HUES6 (cell line): ENCODE measurements around the gene ZEB2.

Source experiments
- H3K27ac ChIP-seq: 2 replicates; pipeline ENCODE4 v1.7.0; 2013; ENCODE audit warnings: low read depth, mild to moderate bottlenecking, low read length, inconsistent platforms
- H3K27me3 ChIP-seq: 2 replicates; pipeline ENCODE4 v1.6.1; 2013; ENCODE audit warnings: low read length; ENCODE audit not compliant: control insufficient read depth, insufficient read depth
- H3K36me3 ChIP-seq: 2 replicates; pipeline ENCODE4 v1.6.1; 2013; ENCODE audit warnings: low read length; ENCODE audit not compliant: control insufficient read depth, insufficient read depth
- H3K4me1 ChIP-seq: 2 replicates; pipeline ENCODE4 v1.6.1; 2013; ENCODE audit warnings: low read length; ENCODE audit not compliant: control insufficient read depth, insufficient read depth
- H3K4me3 ChIP-seq: 2 replicates; pipeline ENCODE4 v1.5.1; 2013; ENCODE audit warnings: low read depth, low read length
- H3K9ac ChIP-seq: one replicate; pipeline ENCODE4 v1.6.1; 2013; ENCODE audit warnings: mild to moderate bottlenecking, low read length
- H3K9me3 ChIP-seq: 2 replicates; pipeline ENCODE4 v1.6.1; 2013; ENCODE audit warnings: low read depth, low read length; ENCODE audit not compliant: control insufficient read depth, insufficient read depth

Gene ZEB2

DNA sequence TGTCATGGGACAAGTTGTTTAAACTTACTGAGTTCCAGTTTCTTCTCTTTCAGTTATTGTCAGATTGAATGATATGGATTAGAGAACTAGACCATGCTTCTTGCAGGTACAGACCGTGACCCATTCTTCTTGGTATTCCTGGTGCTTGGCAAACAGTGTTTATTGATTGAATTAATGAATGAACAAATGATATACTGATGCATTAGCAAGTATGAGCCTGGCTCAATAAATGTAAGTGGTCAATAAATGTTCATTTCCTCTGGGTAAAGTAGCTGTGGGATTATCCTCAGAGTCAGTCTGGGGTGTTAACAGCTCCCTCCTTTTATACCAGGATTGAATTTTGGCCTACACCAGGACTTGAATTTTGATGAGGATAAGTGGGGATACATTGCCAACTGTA lies 160.2 kb downstream of the ZEB2 start:
- no peaks in the 10 kb centered on the region; the same call in 1 of the 2 replicates for H3K4me1 ChIP-seq
- H3K9ac ChIP-seq, result no peak overlapping the region
- no peak overlapping the region for H3K27ac ChIP-seq

DNA sequence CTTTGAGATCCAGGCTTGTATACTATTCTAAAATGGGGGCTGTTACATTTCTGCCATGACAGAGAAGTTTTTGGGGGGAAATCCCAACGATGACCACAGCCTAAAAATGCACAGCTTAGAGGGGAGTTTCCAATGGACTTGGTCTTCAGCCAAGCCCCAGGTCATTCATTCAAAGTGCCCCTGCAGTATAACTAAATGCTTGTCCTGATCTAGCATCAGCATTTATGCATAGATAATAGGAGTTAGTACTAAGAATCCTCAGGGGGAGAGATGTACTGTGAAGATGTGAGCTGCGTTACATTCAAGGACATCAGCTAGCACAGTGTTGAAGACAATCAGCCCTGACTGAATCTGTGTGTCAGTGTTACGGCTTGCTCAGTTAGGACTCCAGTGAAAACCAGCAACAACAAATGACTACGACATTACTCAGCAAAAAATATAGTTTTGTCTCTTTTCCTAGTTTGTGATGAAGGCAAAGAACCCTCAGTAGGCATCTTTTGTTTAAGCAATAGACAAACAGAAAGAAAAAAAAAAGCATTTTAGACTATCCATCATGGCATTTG lies 160.9 kb downstream of the ZEB2 start:
- Histone ChIP-seq H3K9ac (no peak overlapping the region), H3K27ac (no peak overlapping the region), H3K4me3 (no peak overlapping the region), H3K9me3 (no peaks in the 10 kb centered on the region), H3K27me3 (no peaks in the 10 kb centered on the region), H3K36me3 (no peaks in the 10 kb centered on the region), H3K4me1 (no peaks in the 10 kb centered on the region; the same call in 1 of the 2 replicates)

More for the DNA sequence above, 160.2 kb downstream of the ZEB2 start:
- Histone ChIP-seq H3K4me3 (no peak overlapping the region), H3K9me3 (no peaks in the 10 kb centered on the region), H3K36me3 (no peaks in the 10 kb centered on the region), H3K27me3 (no peaks in the 10 kb centered on the region)

DNA sequence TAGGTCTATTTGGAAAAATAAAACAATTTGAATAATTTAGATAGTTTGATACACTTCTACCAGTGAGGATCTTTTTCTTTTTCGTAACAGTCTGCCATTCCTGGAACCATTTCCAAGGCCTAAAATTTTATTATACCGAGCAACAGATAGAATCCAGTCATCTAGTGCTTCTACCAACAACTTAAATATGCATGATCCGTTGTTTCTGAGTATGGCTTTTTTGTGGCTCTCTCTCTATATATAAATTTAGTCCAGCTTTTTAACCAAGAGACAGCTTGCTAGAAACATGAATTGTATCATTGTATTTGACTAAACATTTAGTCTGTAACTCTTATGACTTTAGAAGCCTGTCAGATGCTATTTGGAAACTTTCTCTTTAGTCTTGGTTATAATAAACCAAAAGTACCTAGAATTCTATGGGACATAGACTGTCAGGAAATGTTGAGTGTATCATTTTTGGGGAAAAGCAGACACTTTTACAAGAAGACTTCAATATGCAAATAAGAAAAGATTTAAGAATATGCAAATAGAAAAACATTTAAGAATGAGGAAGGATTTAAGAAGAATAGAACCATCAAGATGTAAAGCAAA lies 161.4 kb downstream of the ZEB2 start:
- Histone ChIP-seq H3K36me3 (no peaks in the 10 kb centered on the region), H3K27me3 (no peaks in the 10 kb centered on the region), H3K27ac (no peak overlapping the region), H3K9ac (no peak overlapping the region), H3K4me1 (no peaks in the 10 kb centered on the region; the same call in 1 of the 2 replicates), H3K9me3 (no peaks in the 10 kb centered on the region), H3K4me3 (no peak overlapping the region)

GRCh38 chr2:144357623-144358373 lies 162.1 kb downstream of the ZEB2 start:
- H3K27ac ChIP-seq, result no peak overlapping the region
- H3K36me3 ChIP-seq, result no peaks in the 10 kb centered on the region
- H3K9ac ChIP-seq, result no peak overlapping the region
- H3K9me3 ChIP-seq, result no peaks in the 10 kb centered on the region
- H3K4me3 ChIP-seq, result no peak overlapping the region
- no peaks in the 10 kb centered on the region for H3K27me3 ChIP-seq
- H3K4me1 ChIP-seq, result no peaks in the 10 kb centered on the region; the same call in 1 of the 2 replicates

DNA sequence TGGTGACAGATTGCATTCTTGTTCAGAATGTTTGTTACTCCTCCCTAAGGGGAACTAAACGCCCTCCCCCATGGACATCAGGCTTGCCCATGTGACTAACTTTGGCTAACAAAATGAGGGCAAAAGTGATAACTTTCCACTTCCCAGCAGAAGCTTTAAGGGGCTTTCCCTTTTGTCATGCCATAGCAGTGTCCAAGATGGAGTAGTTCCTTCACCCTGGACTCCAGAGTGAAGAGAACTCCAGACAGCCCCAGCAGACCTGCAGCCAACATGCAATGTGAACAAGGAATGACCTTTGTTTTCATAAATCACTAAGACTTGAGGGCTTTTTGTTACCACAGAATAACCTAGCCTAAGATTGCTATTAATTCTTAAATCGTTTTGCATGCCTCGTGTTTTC lies 163.5 kb downstream of the ZEB2 start:
- Histone ChIP-seq H3K27me3 (no peaks in the 10 kb centered on the region), H3K36me3 (no peaks in the 10 kb centered on the region), H3K9ac (no peak overlapping the region), H3K4me3 (no peak overlapping the region), H3K4me1 (peaks cover 12% of the 10 kb centered on the region), H3K27ac (no peak overlapping the region), H3K9me3 (no peaks in the 10 kb centered on the region)

DNA sequence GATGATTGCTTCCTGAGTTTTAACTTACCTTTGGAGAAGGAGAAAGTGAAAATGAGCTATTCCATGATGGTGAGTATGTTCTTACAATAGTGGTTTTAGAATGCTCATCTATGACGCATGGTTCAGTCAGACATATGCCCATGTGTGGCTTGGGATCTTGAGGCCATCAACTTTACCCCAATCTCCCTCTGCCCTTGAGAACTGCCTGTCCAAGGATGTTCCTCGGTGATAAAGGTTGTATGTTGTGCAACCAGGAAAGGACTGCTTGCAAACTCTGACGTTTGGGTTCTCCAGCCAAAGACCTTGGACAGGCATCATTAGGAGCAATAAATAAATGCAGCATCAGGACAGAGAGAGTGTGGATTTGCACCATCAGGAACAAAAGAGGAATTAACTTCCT lies 165.0 kb downstream of the ZEB2 start:
- Histone ChIP-seq H3K27me3 (no peaks in the 10 kb centered on the region), H3K4me1 (peaks cover 24% of the 10 kb centered on the region), H3K9ac (no peak overlapping the region), H3K9me3 (no peaks in the 10 kb centered on the region), H3K36me3 (no peaks in the 10 kb centered on the region), H3K4me3 (no peak overlapping the region), H3K27ac (no peak overlapping the region)

DNA sequence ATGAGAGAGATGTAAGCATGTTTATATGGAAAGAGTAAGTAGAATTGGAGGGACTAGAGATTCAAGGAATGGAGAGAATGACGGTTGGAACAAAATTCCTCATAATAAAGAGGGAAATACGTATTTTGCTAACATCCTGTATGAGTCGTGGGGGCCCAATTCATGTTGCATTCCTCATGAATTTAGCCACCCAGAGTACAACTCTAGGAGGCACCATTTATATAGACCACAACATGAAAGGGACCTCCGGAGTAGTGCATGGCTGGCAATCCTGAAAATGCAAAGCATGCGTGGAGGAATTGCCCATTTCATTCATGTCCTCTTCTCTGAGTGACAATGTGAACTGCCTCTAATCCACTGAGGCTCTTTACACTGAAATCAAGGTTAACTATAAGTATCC lies 168.2 kb downstream of the ZEB2 start:
- Histone ChIP-seq H3K27ac (no peak overlapping the region), H3K36me3 (no peaks in the 10 kb centered on the region), H3K9ac (no peak overlapping the region), H3K4me3 (no peak overlapping the region), H3K4me1 (peaks cover 52% of the 10 kb centered on the region), H3K9me3 (no peaks in the 10 kb centered on the region), H3K27me3 (no peaks in the 10 kb centered on the region)

DNA sequence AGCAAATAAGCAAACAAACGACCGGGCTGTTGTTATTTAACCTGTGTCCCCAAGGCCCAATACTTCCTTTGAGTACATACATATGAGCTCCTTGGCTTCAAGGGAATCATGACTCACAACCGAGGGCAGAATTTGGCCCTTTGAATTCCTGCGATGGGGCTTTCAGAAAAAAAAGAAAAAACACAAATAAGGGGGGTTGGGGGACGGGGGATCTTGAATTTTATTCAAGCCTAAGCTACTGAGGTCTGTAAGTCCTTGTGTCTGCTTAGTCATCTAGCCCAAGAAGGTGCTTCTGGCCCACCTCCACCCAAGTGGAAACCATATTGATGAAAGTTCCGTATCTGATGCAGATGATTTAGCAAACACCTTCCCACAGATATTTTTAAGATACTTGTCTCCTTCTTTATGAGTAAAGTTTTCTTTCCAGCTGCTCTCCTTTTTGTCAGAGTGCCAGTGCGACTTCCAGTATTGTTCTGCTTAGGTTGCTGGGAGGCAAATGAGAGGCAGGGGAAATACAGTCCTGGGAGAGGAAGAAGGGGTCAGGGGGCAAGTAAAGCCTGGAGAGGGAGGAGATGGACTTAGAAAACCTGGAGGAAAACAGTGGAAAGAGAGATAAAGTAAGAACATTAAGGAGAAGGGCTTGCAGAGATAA lies 169.6 kb downstream of the ZEB2 start:
- H3K36me3 ChIP-seq, result no peaks in the 10 kb centered on the region
- H3K4me3 ChIP-seq, result peak overlapping the region; percentile 7; the same call in 1 of the 2 replicates
- H3K9ac ChIP-seq, result peak overlapping the region; percentile 47
- H3K9me3 ChIP-seq, result no peaks in the 10 kb centered on the region
- H3K27ac ChIP-seq, result peak overlapping the region; percentile 87; the same call in 1 of the 2 replicates
- no peaks in the 10 kb centered on the region for H3K27me3 ChIP-seq
- peaks cover 61% of the 10 kb centered on the region for H3K4me1 ChIP-seq

DNA sequence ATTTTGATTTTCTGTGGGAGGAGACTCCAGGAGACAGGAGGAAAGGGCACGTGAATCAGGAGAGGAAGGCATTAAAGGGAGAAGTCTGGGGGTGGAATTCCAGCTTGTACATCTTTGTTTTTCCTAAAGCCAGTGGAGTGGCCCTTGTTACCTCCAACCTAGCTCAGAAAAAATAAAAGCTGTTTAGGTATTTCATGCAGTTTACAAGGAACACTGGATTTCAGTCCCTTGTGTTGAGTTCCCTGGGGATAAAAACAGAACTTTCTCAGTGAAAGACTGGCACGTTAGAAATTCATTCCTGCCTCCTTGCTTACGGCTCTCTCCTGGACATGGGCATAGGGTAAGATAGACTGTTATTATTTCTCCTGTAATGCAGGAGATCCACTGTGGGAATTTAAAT lies 170.2 kb downstream of the ZEB2 start:
- Histone ChIP-seq H3K36me3 (no peaks in the 10 kb centered on the region), H3K4me3 (peak overlapping the region; percentile 7; the same call in 1 of the 2 replicates), H3K9me3 (no peaks in the 10 kb centered on the region), H3K27me3 (no peaks in the 10 kb centered on the region), H3K4me1 (peaks cover 65% of the 10 kb centered on the region), H3K9ac (peak overlapping the region; percentile 47), H3K27ac (peak overlapping the region; percentile 87)

GRCh38 chr2:144348846-144349245 lies 171.1 kb downstream of the ZEB2 start:
- H3K9me3 ChIP-seq, result no peaks in the 10 kb centered on the region
- peaks cover 65% of the 10 kb centered on the region for H3K4me1 ChIP-seq
- H3K27ac ChIP-seq, result peak overlapping the region; percentile 34; the same call in 1 of the 2 replicates
- H3K36me3 ChIP-seq, result no peaks in the 10 kb centered on the region
- no peak overlapping the region; the same call in 1 of the 2 replicates for H3K4me3 ChIP-seq
- H3K27me3 ChIP-seq, result no peaks in the 10 kb centered on the region
- H3K9ac ChIP-seq, result no peak overlapping the region

- no peaks in the 10 kb centered on the region for H3K27me3 ChIP-seq
- peaks cover 55% of the 10 kb centered on the region for H3K4me1 ChIP-seq
- H3K27ac ChIP-seq, result peak overlapping the region; percentile 55; the same call in 1 of the 2 replicates
- H3K36me3 ChIP-seq, result no peaks in the 10 kb centered on the region
- peak overlapping the region; percentile 68 for H3K9ac ChIP-seq
- H3K4me3 ChIP-seq, result peak overlapping the region; percentile 24; the same call in 1 of the 2 replicates
- H3K9me3 ChIP-seq, result no peaks in the 10 kb centered on the region
Observed at GRCh38 chr2:144346229-144346628, 173.7 kb downstream of the ZEB2 start.
